Measurements from ENCODE around the gene MRPL20. TPM values are rescaled to one million over a fixed set of nuclear protein-coding genes. Genes with fewer than 3 reads are reported as not detected.
"Not testable (repeated sequence)": the region's sequence is repeated elsewhere in the genome, so short reads cannot be mapped to it uniquely, and the experiment has no call there.

The MRPL20 gene
- polyA plus RNA-seq, 1 donor: 135 TPM

DNA sequence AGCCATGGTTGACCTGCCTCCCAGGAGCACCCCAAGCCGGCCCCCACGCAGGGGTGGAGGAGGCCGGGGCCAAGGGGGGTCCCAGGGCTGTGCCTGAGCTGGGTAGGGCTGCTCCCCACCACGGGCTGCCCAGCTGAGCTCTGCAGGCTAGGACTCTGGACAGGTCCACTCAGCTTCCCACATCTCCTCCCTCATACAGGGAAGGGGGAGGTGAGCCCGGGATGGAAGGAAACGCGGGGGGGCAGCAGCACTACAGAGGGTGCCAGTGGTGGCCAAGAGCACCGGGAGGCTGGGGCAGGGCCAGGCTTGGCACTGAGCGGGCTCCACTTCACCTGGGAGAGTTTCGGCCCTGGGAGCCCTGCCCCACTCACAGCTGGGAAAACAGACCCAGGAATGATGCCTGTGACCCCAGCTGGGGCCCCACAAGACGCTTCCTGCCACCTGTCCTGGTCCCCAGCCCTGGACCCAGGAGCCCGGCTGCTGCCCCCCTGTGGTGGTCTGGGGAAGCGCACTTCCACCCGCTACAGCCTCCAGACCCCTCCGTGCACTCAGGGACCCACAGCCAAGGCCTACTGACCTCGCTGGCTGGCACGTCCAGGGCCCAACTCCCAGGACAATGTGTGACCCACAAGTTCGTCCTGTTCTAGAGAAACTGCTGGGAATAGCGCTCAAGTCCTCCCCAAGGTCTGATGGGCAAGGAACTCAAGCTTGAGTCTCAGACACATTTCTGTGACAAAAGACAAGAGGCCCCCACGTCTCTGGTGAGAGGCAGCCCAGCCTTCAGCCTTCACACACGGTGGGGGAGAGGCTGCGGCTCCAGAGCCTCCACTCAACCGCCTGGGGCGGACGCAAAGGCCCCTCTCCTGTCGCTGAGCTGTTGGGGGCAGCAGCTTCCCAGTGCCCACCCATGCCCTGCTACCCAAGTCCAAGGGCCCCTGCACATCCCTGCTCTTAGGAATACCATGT is 35.1 kb downstream of the MRPL20 start:
- WGBS (ENCODE audit: insufficient coverage, low lambda C conversion rate): no CpG with 5 or more reads among the region's 26 CpGs
- no peak overlapping the region for H3K4me3 ChIP-seq (ENCODE audit: low read length)

GRCh38 chr1:1371364-1371745 is 35.7 kb downstream of the MRPL20 start:
- no CpG with 5 or more reads among the region's 12 CpGs for WGBS (ENCODE audit: insufficient coverage, low lambda C conversion rate)
- no peak overlapping the region for H3K27ac ChIP-seq (ENCODE audit: low read length)

More for the DNA sequence above, 35.1 kb downstream of the MRPL20 start:
- peak in 1 of 2 donors; percentile 62 for DNase-seq
- H3K9me3 ChIP-seq (ENCODE audit: control insufficient read depth, low read depth, low read length): peaks cover 5% of the 10 kb centered on the region
- H3K36me3 ChIP-seq (ENCODE audit: control insufficient read depth, insufficient read depth, low read length): peaks cover 15% of the 10 kb centered on the region
- H3K4me1 ChIP-seq (ENCODE audit: control insufficient read depth, insufficient read depth, low read length): peaks cover 34% of the 10 kb centered on the region
- no peaks in the 10 kb centered on the region for H3K27me3 ChIP-seq (ENCODE audit: control insufficient read depth, insufficient read depth, low read length)
- H3K27ac ChIP-seq (ENCODE audit: low read length): no peak overlapping the region

GRCh38 chr1:1370771-1371300 is 36.3 kb downstream of the MRPL20 start:
- DNase-seq: no peak
- Histone ChIP-seq H3K36me3 (ENCODE audit: control insufficient read depth, insufficient read depth, low read length) (peaks cover 15% of the 10 kb centered on the region), H3K9me3 (ENCODE audit: control insufficient read depth, low read depth, low read length) (peaks cover 17% of the 10 kb centered on the region), H3K4me3 (ENCODE audit: low read length) (no peak overlapping the region), H3K27me3 (ENCODE audit: control insufficient read depth, insufficient read depth, low read length) (no peaks in the 10 kb centered on the region), H3K4me1 (ENCODE audit: control insufficient read depth, insufficient read depth, low read length) (peaks cover 30% of the 10 kb centered on the region), H3K27ac (ENCODE audit: low read length) (no peak overlapping the region)
- no CpG with 5 or more reads among the region's 16 CpGs for WGBS (ENCODE audit: insufficient coverage, low lambda C conversion rate)

More at GRCh38 chr1:1371364-1371745, 35.7 kb downstream of the MRPL20 start:
- Histone ChIP-seq H3K4me1 (ENCODE audit: control insufficient read depth, insufficient read depth, low read length) (peaks cover 34% of the 10 kb centered on the region), H3K9me3 (ENCODE audit: control insufficient read depth, low read depth, low read length) (peaks cover 12% of the 10 kb centered on the region), H3K4me3 (ENCODE audit: low read length) (no peak overlapping the region), H3K27me3 (ENCODE audit: control insufficient read depth, insufficient read depth, low read length) (no peaks in the 10 kb centered on the region), H3K36me3 (ENCODE audit: control insufficient read depth, insufficient read depth, low read length) (peaks cover 15% of the 10 kb centered on the region)
- DNase-seq: no peak

- WGBS (ENCODE audit: insufficient coverage, low lambda C conversion rate): no CpG with 5 or more reads among the region's 14 CpGs
- DNase-seq; H3K27me3 ChIP-seq (ENCODE audit: control insufficient read depth, insufficient read depth, low read length); H3K27ac ChIP-seq (ENCODE audit: low read length); H3K4me3 ChIP-seq (ENCODE audit: low read length): not testable (repeated sequence)
- Histone ChIP-seq H3K36me3 (ENCODE audit: control insufficient read depth, insufficient read depth, low read length) (peaks cover 15% of the 10 kb centered on the region), H3K9me3 (ENCODE audit: control insufficient read depth, low read depth, low read length) (peaks cover 17% of the 10 kb centered on the region), H3K4me1 (ENCODE audit: control insufficient read depth, insufficient read depth, low read length) (peaks cover 28% of the 10 kb centered on the region)
These were observed 37.0 kb downstream of the MRPL20 start for GRCh38 chr1:1370094-1370493.

GRCh38 chr1:1367315-1367714 is 39.8 kb downstream of the MRPL20 start:
- Histone ChIP-seq H3K4me3 (ENCODE audit: low read length) (no peak overlapping the region), H3K9me3 (ENCODE audit: control insufficient read depth, low read depth, low read length) (peaks cover 17% of the 10 kb centered on the region)
- 100% methylated on average over 3 of the region's 5 CpGs for WGBS (ENCODE audit: insufficient coverage, low lambda C conversion rate)

GRCh38 chr1:1366699-1367066 is 40.4 kb downstream of the MRPL20 start:
- 100% methylated on average over 3 of the region's 3 CpGs for WGBS (ENCODE audit: insufficient coverage, low lambda C conversion rate)
- H3K27ac ChIP-seq (ENCODE audit: low read length): no peak overlapping the region
- H3K36me3 ChIP-seq (ENCODE audit: control insufficient read depth, insufficient read depth, low read length): no peaks in the 10 kb centered on the region
- peaks cover 17% of the 10 kb centered on the region for H3K9me3 ChIP-seq (ENCODE audit: control insufficient read depth, low read depth, low read length)
- DNase-seq: no peak
- peaks cover 6% of the 10 kb centered on the region for H3K4me1 ChIP-seq (ENCODE audit: control insufficient read depth, insufficient read depth, low read length)
- no peak overlapping the region for H3K4me3 ChIP-seq (ENCODE audit: low read length)
- no peaks in the 10 kb centered on the region for H3K27me3 ChIP-seq (ENCODE audit: control insufficient read depth, insufficient read depth, low read length)

More at GRCh38 chr1:1367315-1367714, 39.8 kb downstream of the MRPL20 start:
- no peaks in the 10 kb centered on the region for H3K27me3 ChIP-seq (ENCODE audit: control insufficient read depth, insufficient read depth, low read length)
- H3K27ac ChIP-seq (ENCODE audit: low read length): no peak overlapping the region
- no peak for DNase-seq
- peaks cover 2% of the 10 kb centered on the region for H3K36me3 ChIP-seq (ENCODE audit: control insufficient read depth, insufficient read depth, low read length)
- peaks cover 12% of the 10 kb centered on the region for H3K4me1 ChIP-seq (ENCODE audit: control insufficient read depth, insufficient read depth, low read length)

- Histone ChIP-seq H3K4me1 (ENCODE audit: control insufficient read depth, insufficient read depth, low read length) (peaks cover under 1% of the 10 kb centered on the region), H3K4me3 (ENCODE audit: low read length) (no peak overlapping the region), H3K27ac (ENCODE audit: low read length) (no peak overlapping the region), H3K36me3 (ENCODE audit: control insufficient read depth, insufficient read depth, low read length) (no peaks in the 10 kb centered on the region), H3K9me3 (ENCODE audit: control insufficient read depth, low read depth, low read length) (peaks cover 21% of the 10 kb centered on the region), H3K27me3 (ENCODE audit: control insufficient read depth, insufficient read depth, low read length) (no peaks in the 10 kb centered on the region)
- no peak for DNase-seq
- 69% methylated on average over 9 of the region's 10 CpGs for WGBS (ENCODE audit: insufficient coverage, low lambda C conversion rate)
These were observed 41.0 kb downstream of the MRPL20 start for GRCh38 chr1:1365875-1366698.

- Histone ChIP-seq H3K4me3 (ENCODE audit: low read length) (no peak overlapping the region), H3K9me3 (ENCODE audit: control insufficient read depth, low read depth, low read length) (peaks cover 24% of the 10 kb centered on the region), H3K27ac (ENCODE audit: low read length) (no peak overlapping the region), H3K36me3 (ENCODE audit: control insufficient read depth, insufficient read depth, low read length) (no peaks in the 10 kb centered on the region), H3K4me1 (ENCODE audit: control insufficient read depth, insufficient read depth, low read length) (peaks cover 15% of the 10 kb centered on the region), H3K27me3 (ENCODE audit: control insufficient read depth, insufficient read depth, low read length) (no peaks in the 10 kb centered on the region)
- no peak for DNase-seq
- WGBS (ENCODE audit: insufficient coverage, low lambda C conversion rate): no CpG with 5 or more reads among the region's 14 CpGs
These were observed 42.8 kb downstream of the MRPL20 start for GRCh38 chr1:1364266-1364665.

DNA sequence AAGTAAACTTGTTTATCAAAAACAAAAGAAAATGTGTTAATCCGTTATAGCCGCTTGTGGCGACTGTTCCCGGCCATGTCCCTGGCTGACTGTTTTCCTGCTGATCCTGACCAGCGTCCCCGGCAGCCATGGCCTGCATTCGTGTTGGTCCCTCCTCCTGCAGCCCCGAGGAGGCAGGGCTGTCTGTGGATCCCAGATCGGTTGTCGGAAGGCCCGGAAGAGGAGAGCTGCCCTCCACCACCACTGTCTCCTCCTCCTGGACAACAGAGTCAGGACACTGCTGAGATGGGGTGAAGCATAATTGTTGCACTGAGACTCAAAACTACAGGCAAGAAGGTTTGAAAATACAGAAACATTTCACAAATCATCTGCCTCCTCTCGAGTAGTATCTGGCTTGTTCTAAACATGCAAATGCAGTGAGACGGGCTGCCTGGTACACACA is 45.1 kb downstream of the MRPL20 start:
- peaks cover 26% of the 10 kb centered on the region for H3K4me1 ChIP-seq (ENCODE audit: control insufficient read depth, insufficient read depth, low read length)
- peak; percentile 51 to 59 for DNase-seq
- H3K36me3 ChIP-seq (ENCODE audit: control insufficient read depth, insufficient read depth, low read length): no peaks in the 10 kb centered on the region
- peak overlapping the region; percentile 44 for H3K27ac ChIP-seq (ENCODE audit: low read length)
- WGBS (ENCODE audit: insufficient coverage, low lambda C conversion rate): no CpG with 5 or more reads among the region's 13 CpGs
- peaks cover 19% of the 10 kb centered on the region for H3K9me3 ChIP-seq (ENCODE audit: control insufficient read depth, low read depth, low read length)
- no peak overlapping the region for H3K4me3 ChIP-seq (ENCODE audit: low read length)
- H3K27me3 ChIP-seq (ENCODE audit: control insufficient read depth, insufficient read depth, low read length): no peaks in the 10 kb centered on the region

Measured in large intestine (tissue), 3 donors.